NCI-H82 treated with DMSO at 0.1 percent for 48 hours (cell line): Measurements from ENCODE around the gene HLF.

Experiments
- DNase-seq: peaks from one replicate; lab custom pipeline; 2025; ENCODE audit not compliant: unreplicated experiment; lab: John Stamatoyannopoulos, UW

HLF gene, protein sequence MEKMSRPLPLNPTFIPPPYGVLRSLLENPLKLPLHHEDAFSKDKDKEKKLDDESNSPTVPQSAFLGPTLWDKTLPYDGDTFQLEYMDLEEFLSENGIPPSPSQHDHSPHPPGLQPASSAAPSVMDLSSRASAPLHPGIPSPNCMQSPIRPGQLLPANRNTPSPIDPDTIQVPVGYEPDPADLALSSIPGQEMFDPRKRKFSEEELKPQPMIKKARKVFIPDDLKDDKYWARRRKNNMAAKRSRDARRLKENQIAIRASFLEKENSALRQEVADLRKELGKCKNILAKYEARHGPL

DNA sequence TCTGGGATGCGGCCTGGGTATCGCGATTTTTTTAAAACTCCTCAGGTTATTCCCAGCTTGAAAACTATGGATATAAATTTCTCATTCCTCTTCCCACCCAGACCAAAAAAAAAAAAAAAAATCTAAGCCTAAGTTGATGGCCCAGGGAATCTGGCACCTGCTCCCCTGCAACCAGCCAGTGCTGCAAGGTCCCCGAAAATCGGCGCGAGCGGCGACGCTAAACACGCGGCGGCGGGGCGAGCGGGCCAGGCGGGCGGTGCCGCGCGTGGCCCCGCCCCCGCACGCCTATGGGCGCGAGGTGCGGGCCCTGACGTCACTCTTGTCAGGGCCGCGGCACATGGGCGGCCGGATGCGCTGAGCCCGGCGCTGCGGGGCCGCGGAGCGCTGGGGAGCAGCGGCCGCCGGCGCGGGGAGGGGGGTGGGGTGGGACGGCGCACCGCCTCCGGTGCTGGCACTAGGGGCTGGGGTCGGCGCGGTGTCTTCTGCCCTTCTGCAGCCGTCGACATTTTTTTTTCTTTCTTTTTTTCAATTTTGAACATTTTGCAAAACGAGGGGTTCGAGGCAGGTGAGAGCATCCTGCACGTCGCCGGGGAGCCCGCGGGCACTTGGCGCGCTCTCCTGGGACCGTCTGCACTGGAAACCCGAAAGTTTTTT is at the start of gene HLF:
Gene HLF (plus strand): TSS at position 316 of the 654 bp plus-strand sequence. CDS start 525 bp downstream, outside the sequence.
- peak; percentile 43 for DNase-seq

GRCh38 chr17:55215711-55216110 is 49.0 kb upstream of the HLF start:
- DNase-seq = no peak

- no peak for DNase-seq
Observed at GRCh38 chr17:55216888-55217287, 47.9 kb upstream of the HLF start.

DNA sequence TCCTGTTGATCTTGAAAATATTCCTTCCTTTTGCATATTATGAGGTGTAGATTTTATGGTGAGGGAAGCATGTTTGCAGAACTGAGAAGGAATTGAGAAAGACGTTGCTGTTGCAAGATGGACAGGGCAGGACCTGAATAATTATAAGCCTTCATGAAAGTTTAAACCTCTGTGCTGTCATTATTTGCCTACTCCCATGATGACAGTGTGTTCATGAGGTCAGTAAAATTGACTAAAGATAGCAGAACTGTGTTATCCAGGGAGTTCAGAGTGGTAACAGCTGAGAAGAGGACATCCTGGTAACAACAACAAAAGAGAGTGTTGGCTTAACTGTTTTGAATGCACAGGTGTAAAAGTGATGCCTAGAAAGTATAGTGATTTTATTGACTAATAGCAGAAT is 45.3 kb upstream of the HLF start:
- no peak for DNase-seq

DNA sequence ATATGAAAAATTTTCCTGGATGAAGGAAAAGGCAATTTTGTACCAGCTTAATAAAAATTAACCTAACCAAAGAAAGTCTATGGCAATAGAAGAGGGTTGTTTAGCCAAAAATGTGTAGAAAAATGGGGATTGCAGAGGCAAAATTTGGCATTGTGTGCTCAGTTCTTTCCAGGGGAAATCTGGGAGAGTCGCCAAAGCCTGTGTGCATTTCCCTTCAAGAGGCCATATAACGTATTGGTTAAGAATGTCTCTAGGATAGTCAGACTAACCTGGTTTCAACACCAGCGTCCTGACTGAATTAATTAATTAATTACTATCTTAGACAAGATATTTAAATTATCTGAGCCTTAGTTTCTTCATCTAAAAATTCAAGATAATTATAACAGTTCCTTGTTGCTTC is 44.8 kb upstream of the HLF start:
- no peak for DNase-seq

GRCh38 chr17:55223524-55223923 is 41.2 kb upstream of the HLF start:
- no peak for DNase-seq

- no peak for DNase-seq
Observed at GRCh38 chr17:55224746-55225145, 40.0 kb upstream of the HLF start.

DNA sequence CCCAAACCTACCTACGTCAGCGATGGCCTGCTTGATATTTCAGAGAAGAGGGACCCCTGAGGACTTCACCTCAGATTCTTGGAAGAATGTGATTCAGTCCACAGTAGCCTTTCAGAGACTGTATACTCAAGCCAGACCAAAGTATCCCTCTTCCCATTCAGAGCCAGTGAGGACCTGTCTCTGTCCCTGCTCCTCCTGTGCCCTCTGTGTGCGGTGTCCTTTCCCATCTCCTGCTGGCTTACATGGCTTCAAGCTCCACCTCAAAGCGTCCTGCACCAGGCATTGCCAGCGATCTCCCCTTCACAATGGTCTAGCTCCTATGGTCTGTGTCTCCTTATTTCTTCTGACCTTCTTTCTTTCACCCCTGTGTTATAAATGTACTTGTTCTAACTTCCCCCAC is 39.5 kb upstream of the HLF start:
- DNase-seq = no peak

DNA sequence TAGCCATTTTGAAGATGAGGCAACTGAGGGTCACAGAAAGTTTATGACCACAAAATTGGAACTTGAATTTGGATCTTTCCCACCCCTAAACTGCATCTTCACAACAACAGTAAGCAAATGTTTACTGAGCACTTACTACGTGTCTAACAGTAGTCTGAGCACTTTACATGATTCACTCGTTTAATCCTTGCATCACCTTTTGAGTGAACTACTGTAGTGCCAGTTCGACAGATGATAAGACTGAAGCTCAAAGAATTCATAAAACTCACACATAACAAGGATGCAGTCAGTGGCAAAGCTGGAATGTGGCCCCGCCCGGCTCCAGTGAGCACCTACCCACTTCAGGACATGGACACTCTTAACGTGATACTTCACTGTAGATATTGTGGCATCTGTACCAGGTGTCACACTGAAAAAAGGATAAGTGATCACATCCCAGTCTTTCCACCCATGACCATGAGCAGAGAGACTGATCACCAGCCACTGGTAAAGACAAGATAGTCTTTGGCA is 36.0 kb upstream of the HLF start:
- no peak for DNase-seq

- DNase-seq = no peak
Observed at GRCh38 chr17:55229276-55229675, 35.5 kb upstream of the HLF start.

DNA sequence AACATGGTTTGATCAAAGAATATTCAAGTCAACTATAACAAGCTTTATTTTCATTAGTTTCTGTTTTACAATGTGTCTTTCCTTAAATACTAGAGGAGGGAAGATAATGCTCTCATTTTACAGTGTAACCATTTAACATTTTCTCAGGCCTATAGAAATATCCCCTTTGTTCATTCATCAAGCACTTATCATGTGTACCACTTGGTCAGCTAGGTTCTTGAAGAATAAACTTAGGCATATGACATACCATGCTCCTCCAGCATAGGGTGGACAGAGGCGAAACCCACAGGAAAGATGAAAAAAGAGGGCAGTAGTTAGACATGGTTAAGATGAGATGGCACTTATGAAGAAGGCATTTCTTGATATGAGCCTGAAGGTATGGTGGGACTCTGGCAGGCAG is 34.0 kb upstream of the HLF start:
- no peak for DNase-seq

DNA sequence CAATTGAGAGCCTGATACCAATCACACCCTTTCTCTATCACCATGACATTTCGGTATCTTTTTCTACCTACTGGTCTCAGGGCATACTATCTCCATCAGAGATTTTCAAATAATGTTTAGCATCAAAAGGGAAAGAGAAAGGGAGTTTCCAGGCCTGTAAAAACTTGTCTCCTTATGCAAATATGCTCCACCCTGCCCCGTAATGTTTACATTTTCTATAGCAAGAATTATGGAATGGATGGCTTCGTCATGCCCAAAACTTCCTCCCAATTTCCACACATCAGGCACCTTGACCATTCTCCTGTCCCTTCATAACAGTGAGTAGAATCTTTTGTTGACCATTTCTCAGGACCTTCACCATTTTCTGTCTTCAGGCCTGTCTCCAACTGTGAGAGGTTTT is 30.9 kb upstream of the HLF start:
- DNase-seq = no peak

DNA sequence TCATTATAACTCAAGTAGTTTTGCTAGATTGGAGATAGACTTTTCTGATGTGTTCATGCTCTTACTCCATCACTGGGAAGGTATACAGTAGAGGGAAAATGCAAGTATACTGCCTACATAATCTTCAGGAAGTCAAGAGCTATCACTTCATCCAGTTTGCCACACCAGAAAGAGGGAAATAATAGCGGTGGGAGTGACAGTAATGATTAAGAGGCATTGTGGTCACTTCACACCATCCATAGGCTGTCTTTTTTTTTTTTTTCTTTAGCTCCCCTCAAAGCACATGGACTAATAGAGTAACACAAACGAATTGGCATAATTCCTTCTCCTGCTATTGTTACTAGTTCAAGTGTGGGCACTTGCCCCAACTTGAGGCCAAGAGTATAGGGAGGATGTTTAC is 28.4 kb upstream of the HLF start:
- DNase-seq = no peak

DNA sequence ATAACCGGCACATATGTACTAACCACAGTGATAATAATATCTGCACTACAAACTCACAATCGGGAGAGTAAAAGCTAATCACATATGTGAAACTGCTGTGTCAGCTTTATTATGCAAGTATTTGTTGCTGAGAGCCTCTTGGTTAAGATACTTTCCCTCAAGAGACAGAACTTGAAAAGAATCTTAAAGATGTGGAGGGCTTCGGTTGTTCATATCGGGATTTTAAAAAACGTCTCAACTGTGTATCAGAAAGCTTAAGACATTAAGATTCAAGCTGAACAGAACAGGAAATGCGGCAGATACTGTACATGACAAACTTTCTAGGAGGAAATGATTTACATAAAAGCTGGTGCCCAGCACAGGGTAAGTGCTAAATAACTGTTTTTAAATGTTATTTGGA is 27.5 kb upstream of the HLF start:
- no peak for DNase-seq

DNA sequence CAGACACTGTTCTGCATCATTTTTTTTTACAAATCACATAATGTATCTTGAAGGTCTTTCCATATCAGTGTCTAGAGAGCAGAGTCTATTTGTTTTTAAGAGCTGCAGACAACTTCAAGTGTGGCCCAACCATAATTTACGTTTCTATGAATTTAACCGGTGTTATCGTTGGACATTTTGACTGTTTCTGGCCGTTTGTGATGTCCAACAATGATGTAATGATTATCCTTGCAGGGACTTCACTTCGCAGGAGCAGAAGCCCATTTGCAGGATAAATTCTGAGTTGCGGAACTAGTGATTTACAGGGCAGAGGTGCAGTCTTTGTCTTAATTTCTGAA is 26.9 kb upstream of the HLF start:
- DNase-seq = no peak

DNA sequence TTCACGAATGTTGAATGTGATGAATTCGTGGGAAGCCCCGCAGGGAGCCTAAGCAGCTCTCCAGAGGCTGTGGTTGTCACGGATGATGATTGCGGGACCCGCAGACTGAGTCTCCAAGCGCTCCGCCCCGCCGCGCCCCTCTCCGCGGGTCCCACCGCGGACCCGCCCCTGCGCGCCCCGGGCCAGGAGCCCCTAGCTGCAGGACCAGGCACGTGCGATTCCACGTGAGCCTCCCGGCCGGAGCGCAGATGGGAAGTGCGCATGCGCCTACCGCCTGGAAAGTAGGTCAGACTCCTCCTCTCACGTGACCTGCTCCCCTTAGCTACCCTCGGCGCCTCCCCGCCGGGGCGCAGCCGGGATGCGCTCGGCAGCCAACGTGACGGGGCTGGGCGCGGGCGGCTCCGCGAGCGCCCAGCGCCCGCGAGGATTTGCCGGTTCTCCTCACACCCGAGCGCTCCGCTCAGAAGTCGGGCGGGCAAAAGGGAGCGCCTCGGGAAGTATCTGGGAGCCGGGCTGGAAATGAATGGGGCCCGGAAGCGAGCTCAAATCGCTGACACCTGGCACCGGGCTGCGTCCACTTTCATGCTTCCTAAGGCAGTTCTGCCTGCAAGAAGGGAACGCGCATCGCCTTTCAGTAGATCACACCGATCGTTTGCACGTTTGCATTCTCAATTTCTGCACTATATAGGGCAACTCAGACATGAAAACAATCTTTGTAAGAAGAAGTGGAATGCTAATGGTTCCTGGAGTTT is 26.4 kb upstream of the HLF start:
- DNase-seq = peak; percentile 87

- DNase-seq = peak; percentile 59
Observed at GRCh38 chr17:55238931-55239297, 25.8 kb upstream of the HLF start.

DNA sequence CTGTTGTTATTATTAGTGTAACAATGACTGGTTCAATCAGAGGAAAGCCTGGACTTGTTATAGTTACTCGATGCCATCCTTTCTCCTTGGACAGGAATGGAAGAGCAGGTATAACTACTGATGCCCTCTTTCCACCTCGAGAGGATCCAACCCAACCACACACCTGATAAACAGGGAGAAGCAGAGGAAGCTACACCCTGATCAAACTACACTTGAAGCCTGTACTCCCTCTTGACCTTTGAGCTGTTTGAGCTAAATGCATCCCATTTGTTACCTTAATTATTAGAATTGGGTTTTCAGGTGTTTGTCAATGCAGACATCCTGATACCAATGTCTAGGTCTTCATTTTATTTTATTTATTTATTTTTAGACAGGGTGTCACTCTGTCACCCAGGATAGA is 23.7 kb upstream of the HLF start:
- DNase-seq = no peak

DNA sequence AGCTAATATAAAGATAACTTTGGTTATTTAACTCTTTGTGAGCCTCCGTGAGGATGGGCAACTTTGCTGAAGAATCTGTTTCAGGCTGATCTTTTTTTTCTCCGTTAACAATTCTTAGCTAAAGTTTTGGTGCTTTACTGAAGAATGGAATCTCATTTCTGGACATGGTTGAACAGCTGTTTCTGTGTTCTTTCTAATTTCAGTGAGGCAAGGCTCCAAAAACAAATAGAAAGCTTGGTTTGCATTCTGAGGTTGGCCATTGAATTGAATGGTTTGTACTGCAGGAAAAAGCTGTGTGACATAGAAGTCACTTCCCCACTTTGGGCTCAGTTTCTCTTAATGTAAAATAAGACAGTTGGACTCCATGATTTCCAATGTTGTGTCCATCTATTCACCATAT is 22.3 kb upstream of the HLF start:
- DNase-seq = no peak

DNA sequence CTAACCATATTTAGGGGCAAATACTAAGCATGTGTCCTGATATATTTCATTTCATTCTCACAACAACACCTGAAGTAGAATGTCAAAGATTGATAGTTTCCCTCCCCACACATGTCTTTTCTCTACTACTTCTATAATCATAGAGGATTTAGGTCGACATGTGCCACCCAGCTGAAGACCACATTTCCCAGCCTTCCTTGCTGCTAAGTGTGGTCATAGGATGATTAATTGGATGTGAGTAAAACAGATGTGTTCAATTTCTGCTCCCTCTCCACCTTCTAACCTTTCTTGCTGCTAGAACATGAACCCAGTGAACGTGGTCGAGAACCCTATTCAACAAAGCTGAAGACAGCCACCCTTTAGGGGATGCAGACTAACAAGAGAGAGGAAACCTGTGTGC is 18.8 kb upstream of the HLF start:
- no peak for DNase-seq

DNA sequence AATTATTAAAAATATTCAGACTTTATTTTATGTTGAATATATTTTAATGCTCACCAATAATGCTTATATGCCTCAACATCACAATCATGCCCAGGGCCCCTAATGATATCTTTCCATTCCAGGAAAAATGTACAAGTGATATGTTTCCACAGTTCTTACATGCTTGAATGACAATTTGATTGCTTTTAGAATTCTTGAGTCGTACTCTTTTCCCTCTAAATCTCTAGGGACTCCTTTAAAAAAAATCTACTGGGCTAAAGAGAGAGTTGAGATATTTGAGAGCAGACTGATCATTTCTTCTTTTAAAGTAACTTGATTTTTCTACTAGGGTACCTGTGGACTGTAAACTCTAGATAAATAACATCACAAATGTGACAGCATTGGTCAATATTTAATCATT is 18.2 kb upstream of the HLF start:
- DNase-seq = no peak

DNA sequence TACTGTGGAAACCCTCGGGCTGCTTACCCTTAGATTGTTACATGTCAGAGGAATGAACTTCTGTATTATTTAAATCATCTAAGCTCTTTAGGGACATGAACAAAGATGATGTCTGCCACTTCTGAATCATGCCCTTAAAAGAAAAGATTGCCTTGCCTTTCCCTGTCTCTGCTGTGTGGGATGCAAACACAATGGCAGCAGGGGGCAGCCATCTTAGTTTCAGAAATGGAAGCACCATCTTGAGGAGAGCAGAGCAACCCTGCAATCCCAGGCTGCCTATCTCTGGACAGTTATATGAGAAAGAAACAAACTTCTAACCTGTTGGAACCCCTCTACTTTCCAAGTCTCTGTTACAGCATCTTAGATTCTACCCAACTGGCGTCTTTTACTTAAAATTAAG is 16.7 kb upstream of the HLF start:
- no peak for DNase-seq
